ENCODE data around the gene TREM1. TPM values are rescaled to one million over a fixed set of nuclear protein-coding genes. Genes with fewer than 3 reads are reported as not detected.

TREM1 gene
- total RNA-seq, 4 donors from 2014 or later = 1.1 to 3.3 (median 2.1) TPM

GRCh38 chr6:41332842-41333736, 46.6 kb upstream of the TREM1 start:
- Histone ChIP-seq H3K9me3 (no peaks in the 10 kb centered on the region), H3K4me3 (no peak overlapping the region), H3K27me3 (peaks cover 0 to 10% of the 10 kb centered on the region in 2 donors), H3K36me3 (no peaks in the 10 kb centered on the region), H3K27ac (no peak overlapping the region), H3K4me1 (no peaks in the 10 kb centered on the region)
- no peak for DNase-seq (ENCODE audit: low spot score in 2 of 2)
- TF ChIP-seq EP300 (IDR thresholded peaks at IDR 0.05) (no peak), CTCF (IDR thresholded peaks at IDR 0.05) (no peak), POLR2A (IDR thresholded peaks at IDR 0.05) (no peak)
- WGBS, 2 donors = 85 to 88% methylated on average over 3 to 4 of the region's 4 CpGs

- Histone ChIP-seq H3K27me3 (peaks cover 0 to 18% of the 10 kb centered on the region in 2 donors), H3K27ac (no peak overlapping the region), H3K4me1 (no peaks in the 10 kb centered on the region), H3K9me3 (no peaks in the 10 kb centered on the region), H3K36me3 (no peaks in the 10 kb centered on the region), H3K4me3 (no peak overlapping the region)
- no peak for DNase-seq (ENCODE audit: low spot score in 2 of 2)
- TF ChIP-seq CTCF (IDR thresholded peaks at IDR 0.05) (no peak), POLR2A (IDR thresholded peaks at IDR 0.05) (no peak)
- WGBS, 2 donors = 56 to 68% methylated on average over 8 of the region's 8 CpGs
These were observed 45.8 kb upstream of the TREM1 start for GRCh38 chr6:41332241-41332640.

- no peak overlapping the region for H3K4me3 ChIP-seq
- no peaks in the 10 kb centered on the region for H3K9me3 ChIP-seq
- peaks cover 0 to 24% of the 10 kb centered on the region in 2 donors for H3K27me3 ChIP-seq
- no peak overlapping the region for H3K27ac ChIP-seq
- no peaks in the 10 kb centered on the region for H3K4me1 ChIP-seq
- no peak for DNase-seq (ENCODE audit: low spot score in 2 of 2)
- H3K36me3 ChIP-seq = no peaks in the 10 kb centered on the region
- WGBS, 2 donors = 85 to 86% methylated on average over 11 of the region's 11 CpGs
- no peak for TF ChIP-seq CTCF (IDR thresholded peaks at IDR 0.05)
- no peak for TF ChIP-seq POLR2A (IDR thresholded peaks at IDR 0.05)
- TF ChIP-seq EP300 (IDR thresholded peaks at IDR 0.05) = no peak
These were observed 45.1 kb upstream of the TREM1 start for GRCh38 chr6:41331401-41332150.

GRCh38 chr6:41327177-41327576, 40.7 kb upstream of the TREM1 start:
- no peak overlapping the region for H3K4me3 ChIP-seq
- no peak for TF ChIP-seq EP300 (IDR thresholded peaks at IDR 0.05)
- no peak for TF ChIP-seq POLR2A (IDR thresholded peaks at IDR 0.05)
- no peak for TF ChIP-seq CTCF (IDR thresholded peaks at IDR 0.05)
- no peaks in the 10 kb centered on the region for H3K36me3 ChIP-seq
- H3K27me3 ChIP-seq = peaks cover 0 to 47% of the 10 kb centered on the region in 2 donors
- no peaks in the 10 kb centered on the region for H3K4me1 ChIP-seq
- no peaks in the 10 kb centered on the region for H3K9me3 ChIP-seq
- 77 to 83% methylated on average over 2 of the region's 2 CpGs for WGBS, 2 donors
- H3K27ac ChIP-seq = no peak overlapping the region
- DNase-seq (ENCODE audit: low spot score in 2 of 2) = no peak

- Histone ChIP-seq H3K4me3 (no peak overlapping the region), H3K9me3 (no peaks in the 10 kb centered on the region), H3K27me3 (peaks cover 0 to 47% of the 10 kb centered on the region in 2 donors), H3K4me1 (no peaks in the 10 kb centered on the region), H3K27ac (no peak overlapping the region), H3K36me3 (no peaks in the 10 kb centered on the region)
- 60 to 68% methylated on average over 9 of the region's 9 CpGs for WGBS, 2 donors
- DNase-seq (ENCODE audit: low spot score in 2 of 2) = no peak
- TF ChIP-seq CTCF (IDR thresholded peaks at IDR 0.05) (no peak), EP300 (IDR thresholded peaks at IDR 0.05) (no peak), POLR2A (IDR thresholded peaks at IDR 0.05) (no peak)
These were observed 39.6 kb upstream of the TREM1 start for GRCh38 chr6:41326092-41326491.
